ENCODE results near the gene MCF2L.

MCF2L gene

GRCh38 chr13:113031465-113031864 lies 62.5 kb downstream of the MCF2L start:
- DNase-seq (ENCODE audit: low spot score): no peak

DNA sequence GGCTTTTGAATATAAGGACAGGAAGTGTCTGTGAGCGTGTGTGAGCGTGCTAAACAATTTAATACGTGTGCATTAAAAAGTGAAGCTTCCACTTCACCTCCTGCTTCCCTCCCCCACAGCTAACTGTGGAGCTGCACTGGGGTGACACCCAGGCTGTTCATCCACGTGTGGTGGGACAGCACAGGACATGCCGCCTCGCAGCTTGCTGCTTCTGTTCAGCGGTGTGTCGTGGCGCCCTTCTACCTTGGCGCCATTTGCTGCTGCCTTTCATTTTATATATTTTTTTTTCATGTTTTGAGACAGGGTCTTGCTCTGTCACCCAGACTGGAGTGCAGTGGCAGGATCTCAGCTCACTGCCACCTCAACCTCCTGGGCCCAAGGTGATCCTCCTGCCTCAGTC lies 63.3 kb downstream of the MCF2L start:
- no peak for DNase-seq (ENCODE audit: low spot score)

DNA sequence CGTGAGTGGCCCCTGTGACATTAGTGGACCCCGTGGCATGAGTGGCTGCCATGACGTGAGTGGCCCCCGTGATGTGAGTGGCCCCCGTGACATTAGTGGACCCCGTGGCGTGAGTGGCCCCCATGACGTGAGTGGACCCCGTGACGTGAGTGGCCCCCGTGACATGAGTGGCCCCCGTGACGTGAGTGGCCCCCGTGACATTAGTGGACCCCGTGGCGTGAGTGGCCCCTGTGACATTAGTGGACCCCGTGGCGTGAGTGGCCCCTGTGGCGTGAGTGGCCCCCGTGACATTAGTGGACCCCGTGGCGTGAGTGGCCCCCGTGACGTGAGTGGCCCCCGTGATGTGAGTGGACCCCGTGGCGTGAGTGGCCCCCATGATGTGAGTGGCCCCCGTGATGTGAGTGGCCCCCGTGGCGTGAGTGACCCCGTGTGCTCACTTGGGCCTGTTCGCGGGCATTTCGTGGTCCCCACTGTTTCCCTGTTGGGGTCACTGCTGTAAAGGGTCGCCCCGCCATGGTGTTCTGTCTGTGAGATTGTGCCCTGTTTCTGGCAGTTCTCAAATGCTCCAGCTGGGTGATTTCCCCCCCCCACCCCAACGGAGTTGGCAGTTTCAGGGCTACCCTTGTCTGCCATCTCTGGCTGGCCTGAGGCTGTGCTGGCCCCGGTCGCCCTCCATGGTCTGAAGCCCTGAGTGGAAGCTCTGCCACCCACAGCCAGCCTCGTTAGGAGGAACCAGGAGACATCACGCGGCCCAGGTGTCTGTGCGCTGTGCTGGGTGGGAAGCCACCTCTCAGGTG lies 64.2 kb downstream of the MCF2L start:
- no peak for DNase-seq (ENCODE audit: low spot score)

DNA sequence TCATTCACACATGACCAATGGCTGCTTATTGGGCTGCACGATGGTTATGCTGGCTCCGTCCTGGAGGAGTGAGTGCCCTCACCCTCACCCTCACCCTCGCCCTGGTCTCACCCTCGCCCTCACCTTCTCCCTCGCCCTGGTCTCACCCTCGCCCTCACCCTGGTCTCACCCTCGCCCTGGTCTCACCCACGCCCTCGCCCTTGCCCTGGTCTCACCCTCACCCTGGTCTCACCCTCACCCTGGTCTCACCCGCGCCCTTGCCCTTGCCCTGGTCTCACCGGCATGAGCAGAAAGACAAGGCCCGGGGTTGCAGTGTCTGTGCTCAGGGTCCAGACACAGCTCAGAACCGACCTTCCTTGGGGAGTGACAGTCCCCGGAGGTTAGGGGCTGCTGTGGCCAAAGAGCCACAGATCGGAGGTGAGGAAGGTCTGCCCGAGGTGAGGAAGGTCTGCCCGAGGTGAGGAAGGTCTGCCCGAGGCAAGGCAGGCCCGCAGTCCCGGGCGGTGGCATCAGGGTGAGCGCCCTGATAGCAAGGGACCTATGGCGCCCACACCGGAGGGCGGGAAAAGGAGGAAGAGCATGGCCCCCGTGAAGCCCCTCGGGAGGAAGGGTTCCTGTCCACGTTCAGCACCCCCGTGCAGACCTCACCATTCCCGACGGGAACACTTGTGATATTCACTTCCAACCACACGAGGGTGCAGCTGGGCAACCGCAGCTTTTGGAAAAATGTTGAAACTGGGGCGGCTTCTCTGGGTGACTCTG lies 65.6 kb downstream of the MCF2L start:
- DNase-seq (ENCODE audit: low spot score): peak; percentile 39

DNA sequence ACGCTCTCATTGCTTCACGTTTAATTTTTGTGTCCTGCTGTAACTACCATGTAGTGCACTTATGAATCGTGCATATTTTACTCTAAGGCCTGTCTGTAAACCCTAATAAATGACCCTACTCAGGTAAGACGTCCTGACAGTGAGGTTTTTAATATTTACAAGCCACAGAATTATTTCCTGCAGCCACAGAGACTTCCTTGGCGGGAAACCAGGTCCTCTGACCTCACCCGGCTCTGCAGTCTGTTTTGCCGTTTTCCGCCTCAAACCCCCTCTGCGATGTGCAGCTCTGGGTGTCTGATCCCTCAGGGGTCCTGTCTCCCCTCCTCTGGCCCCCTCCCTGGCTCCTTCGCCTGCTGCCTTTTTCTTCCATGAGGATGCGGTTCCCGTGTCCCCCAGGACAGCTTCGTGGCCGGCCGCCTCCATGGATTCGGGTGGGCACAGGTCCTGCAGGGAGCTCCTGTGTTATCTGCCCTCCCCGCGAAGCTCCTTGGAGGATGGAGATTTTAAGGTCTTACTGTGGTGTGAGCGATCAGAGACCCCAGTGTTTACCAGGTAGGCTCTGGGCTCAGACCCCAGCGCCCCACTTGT lies 66.3 kb downstream of the MCF2L start:
- no peak for DNase-seq (ENCODE audit: low spot score)

DNA sequence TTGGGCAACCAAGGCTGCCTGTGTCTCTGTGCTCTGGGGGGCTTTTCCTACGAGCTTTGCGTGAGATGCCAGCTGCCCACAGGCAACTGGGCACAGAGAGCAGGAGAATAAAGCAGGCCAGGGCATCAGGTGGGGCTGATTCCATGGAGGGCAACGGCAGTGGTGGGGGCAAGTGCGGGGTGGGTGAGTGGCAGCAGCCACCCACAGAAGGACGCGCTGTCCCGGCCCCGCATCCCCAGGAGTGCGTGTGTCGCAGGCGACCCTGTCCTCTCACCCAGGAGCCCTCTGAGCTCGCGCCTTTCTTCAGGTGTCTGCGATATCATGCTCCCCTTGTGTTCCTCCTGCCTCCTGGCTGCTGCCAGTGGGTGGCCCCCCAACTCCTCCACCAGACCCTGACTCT lies 67.4 kb downstream of the MCF2L start:
- DNase-seq (ENCODE audit: low spot score): no peak

DNA sequence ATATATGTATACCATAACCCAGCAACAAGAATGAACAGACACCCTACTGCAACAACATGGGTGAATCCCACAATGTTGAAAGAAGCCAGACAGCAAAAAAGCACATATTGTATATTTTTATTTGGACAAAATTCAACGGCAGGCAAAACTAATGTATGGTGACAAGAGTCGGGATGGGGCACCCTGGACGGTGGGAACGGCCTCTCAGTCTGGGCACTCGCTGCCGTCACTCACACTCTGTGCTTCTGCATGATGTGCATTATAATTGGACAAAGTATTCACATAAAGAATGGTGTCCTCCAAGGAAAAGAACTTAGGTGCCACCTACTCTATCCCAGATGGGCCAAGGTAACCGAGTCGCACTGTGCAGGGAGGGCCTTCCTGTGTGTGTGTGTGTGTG lies 71.0 kb downstream of the MCF2L start:
- no peak for DNase-seq (ENCODE audit: low spot score)

DNA sequence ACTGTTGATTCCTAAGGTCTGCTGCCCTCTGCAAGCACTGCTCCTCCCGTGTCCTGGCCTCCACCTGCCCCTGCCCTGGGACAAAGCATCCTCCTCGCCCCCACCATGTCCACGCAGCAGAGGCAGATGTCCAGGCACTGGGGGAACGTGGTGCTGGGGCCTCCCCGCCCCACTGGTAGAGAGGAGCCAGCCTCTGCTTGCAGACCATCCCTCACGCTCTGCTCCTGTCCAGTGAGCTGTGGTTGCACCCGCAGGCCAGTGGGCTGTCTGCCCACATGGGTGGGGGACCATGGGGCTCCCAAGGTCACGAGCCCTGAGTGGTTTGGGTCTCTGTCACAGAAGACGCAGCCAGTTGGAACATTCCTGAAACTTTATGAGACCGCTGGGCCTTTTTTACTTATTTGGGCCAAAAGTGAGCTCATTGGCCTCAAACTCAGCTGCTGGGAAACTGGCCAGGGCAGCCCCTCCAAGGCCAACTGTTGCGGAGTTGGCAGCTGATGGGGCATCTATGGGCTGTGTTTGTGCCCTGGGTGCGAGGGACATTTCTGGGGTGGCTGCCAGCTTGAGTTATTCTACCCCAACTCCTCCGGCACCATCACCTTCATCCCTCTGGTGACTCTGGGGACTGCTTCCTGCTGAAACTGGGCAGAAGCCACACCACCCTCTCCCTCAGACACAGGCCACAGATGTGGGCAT lies 71.7 kb downstream of the MCF2L start:
- no peak for DNase-seq (ENCODE audit: low spot score)

DNA sequence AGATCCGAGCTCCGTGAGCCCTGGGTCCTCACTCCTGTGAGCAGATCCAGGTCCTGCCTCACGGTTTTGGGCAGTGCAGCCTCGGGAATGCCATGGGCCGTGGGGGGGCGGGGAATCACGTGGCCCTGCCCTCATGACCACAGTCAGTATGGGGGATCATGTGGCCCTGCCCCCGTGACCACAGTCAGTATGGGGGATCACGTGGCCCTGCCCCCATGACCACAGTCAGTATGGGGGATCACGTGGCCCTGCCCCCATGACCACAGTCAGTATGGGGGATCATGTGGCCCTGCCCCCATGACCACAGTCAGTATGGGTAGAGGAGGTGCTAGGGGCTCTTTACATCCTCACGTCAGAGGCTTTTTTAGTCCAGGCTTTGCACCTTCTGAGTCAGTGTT lies 72.3 kb downstream of the MCF2L start:
- no peak for DNase-seq (ENCODE audit: low spot score)

DNA sequence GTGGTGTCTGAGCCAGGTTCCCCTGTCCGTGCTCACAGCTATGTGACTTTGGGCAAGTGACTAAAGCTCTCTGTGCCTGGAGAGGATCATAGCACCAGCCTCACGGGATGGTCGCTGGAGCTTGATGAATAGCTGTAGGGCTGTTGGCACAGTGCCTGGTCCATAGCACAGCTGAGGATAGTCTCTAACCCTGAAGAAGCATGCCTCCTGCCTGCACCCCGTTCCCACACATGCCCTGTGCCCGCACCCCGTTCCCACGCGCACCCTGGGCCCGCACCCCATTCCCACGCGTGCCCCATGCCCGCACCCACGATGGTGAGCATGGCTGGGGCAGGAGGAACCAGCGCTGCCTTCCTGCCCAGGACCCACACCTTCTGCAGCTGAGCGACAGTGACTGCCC lies 72.9 kb downstream of the MCF2L start:
- DNase-seq (ENCODE audit: low spot score): no peak

- DNase-seq (ENCODE audit: low spot score): no peak
These were observed 73.4 kb downstream of the MCF2L start for GRCh38 chr13:113042456-113042855.

DNA sequence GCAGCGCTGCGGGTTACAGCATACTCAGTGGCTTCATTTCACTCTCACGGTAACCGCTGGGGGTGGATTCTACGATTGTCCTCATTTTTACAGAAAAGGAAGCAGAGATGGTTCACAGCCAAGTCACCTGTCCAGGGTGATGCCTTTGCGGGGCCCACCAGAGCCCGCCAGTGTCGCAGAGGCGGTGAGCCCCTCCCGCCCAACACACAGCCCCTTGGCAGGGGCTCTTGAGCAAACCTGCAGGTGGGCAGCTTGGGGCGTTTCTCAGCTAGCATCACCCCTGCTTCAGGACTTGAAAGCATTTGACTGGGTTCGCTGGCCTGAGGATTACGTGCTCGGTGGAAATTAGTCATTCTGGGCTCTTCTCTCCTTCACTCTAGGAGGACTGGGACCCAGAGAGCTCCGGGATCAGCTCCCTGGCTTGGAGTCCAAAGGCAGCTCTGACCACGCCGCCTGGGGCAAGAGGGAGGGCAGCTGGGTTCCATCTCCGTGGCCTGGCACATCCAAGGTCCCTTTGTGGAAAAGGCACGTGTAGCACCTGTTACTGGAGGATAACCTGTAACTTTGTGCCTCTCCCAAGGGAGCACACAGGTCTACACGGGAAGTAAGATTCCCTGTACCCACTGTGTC lies 74.1 kb downstream of the MCF2L start:
- no peak for DNase-seq (ENCODE audit: low spot score)

GRCh38 chr13:113043931-113044330 lies 74.9 kb downstream of the MCF2L start:
- DNase-seq (ENCODE audit: low spot score): no peak

- DNase-seq (ENCODE audit: low spot score): no peak
These were observed 75.5 kb downstream of the MCF2L start for GRCh38 chr13:113044391-113045114.

- DNase-seq (ENCODE audit: low spot score): peak; percentile 71
These were observed 76.5 kb downstream of the MCF2L start for GRCh38 chr13:113045251-113046127.

- no peak for DNase-seq (ENCODE audit: low spot score)
These were observed 77.3 kb downstream of the MCF2L start for GRCh38 chr13:113046128-113046882.

DNA sequence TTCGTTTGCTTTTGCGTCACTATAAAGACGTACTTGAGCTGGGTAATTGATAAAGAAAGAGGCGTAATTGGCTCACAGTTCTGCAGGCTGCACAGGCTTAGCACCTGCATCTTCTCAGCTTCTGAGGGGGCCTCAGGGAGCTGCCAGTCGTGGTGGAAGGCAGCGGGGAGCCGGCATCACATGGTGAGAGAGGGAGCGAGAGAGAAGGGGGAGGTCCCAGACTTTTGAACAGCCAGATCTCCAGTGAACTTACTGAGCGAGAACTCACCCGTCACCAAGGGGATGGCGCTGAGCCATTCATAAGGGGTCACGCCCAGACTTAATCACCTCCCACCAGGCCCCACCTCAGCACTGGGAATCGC lies 77.8 kb downstream of the MCF2L start:
- DNase-seq (ENCODE audit: low spot score): no peak

DNA sequence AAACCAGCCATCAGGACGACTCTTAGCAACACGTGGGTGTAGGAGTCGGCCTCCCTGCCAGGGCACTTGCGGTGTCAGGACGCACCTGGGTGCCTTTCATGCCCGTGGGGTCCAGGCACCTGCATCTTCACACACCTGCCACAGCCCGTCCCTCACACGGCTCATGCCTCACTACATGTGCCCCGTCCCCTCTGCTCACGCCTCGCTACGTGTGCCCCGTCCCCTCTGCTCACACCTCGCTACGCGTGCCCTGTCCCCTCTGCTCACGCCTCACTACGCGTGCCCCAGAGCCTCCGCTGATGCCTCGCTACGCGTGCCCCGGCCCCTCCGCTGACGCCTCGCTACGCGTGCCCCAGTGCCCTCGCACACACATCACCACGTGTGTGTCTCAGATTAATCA lies 78.6 kb downstream of the MCF2L start:
- DNase-seq (ENCODE audit: low spot score): no peak

DNA sequence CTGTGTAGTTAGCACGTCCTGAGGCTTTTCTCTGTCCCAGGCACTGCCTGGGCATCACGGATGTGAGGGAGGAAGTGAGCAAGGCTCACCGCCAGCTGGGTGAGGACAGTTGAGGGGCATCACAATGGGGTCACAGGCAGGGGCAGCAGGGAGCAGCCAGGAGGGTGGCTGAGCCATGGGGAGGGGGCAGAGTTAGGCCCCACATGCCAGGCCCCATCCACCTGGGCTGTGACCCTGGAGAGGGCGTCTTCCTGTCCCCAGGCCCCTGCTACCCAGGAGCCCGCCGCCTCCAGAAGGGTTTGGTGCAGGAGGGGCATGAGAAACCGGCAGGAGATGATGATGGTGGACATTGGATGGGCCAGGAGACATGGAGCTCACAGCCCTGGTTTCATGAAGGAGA lies 79.8 kb downstream of the MCF2L start:
- DNase-seq (ENCODE audit: low spot score): no peak

DNA sequence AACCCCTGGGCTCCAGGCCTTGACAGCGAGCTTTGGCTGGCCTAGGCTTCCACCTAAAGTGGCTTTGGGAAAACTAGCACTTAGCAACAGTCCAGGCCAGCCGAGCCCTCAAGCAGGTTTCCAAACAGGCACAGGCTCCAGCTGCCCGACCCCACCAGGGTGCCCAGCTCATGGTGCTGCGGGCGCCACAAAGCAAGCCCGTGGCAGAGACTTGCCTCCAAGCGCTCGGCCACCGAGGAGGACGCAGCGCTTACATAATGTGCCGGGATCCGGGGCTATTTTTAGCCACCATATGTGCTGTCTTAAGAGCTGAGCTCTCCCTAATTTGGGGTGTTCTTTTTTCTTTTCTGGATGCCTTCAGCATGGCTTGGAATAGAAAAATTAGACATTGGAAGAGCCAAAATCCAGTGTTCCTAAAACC lies 80.5 kb downstream of the MCF2L start:
- DNase-seq (ENCODE audit: low spot score): no peak

Measured in kidney capillary endothelial cell (primary cell).